ENCODE data around the gene C17orf114.
A peak's percentile ranks its signal among the peaks of the same experiment; 100 is the strongest.

The C17orf114 gene

DNA sequence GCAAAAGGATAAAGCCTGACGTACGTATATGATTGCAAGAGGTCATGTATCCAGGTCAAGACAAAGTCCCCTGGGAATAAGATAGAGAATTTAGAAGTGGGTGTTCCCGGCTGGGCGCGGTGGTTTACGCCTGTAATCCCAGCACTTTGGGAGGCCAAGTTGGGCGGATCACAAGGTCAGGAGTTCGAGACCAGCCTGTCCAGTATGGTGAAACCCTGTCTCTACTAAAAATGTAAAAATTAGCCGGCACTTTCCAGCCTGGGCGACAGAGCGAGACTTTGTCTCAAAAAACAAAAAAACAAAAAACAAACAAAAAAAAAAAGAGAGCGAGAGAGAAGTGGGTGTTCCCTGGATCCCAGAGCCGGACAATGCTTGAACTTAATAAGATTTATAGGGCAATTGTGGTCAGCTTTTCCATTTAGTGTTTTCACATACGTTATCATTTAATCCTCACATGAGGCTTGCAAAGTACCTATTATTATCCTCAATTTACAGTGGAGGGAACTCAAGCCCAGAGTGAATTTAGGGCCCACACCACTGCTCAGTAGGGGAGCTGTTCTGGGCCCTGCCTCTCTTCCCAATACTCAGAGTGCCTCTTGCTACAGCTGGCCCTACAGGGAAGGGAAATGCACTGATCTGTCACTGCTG, 13.8 kb downstream of the C17orf114 start:
- peaks cover 0 to 27% (median 0%) of the 10 kb centered on the region in 3 donors for H3K27me3 ChIP-seq
- TF ChIP-seq CTCF (IDR thresholded peaks at IDR 0.05) (no peak), POLR2AphosphoS5 (IDR thresholded peaks at IDR 0.05) (no peak), EP300 (IDR thresholded peaks at IDR 0.05) (no peak), POLR2A (IDR thresholded peaks at IDR 0.05) (no peak)
- WGBS, 2 donors = 57 to 75% methylated on average over 14 of the region's 14 CpGs
- intact Hi-C loops (cut with DNase I) = loop anchor here (5.0 kb wide), 1 partner anchor 199 kb away; the partner anchor contains the start of gene CAMTA2
- H3K36me3 ChIP-seq = no peaks in the 10 kb centered on the region
- peaks cover 0 to 50% (median 45%) of the 10 kb centered on the region in 4 donors for H3K4me1 ChIP-seq
- H3K4me3 ChIP-seq = peak overlapping the region in 1 of 4 donors; percentile 76
- DNase-seq = no peak
- H3K27ac ChIP-seq = peak overlapping the region in 2 of 4 donors; percentile 96 to 99
- H3K9me3 ChIP-seq = no peaks in the 10 kb centered on the region

DNA sequence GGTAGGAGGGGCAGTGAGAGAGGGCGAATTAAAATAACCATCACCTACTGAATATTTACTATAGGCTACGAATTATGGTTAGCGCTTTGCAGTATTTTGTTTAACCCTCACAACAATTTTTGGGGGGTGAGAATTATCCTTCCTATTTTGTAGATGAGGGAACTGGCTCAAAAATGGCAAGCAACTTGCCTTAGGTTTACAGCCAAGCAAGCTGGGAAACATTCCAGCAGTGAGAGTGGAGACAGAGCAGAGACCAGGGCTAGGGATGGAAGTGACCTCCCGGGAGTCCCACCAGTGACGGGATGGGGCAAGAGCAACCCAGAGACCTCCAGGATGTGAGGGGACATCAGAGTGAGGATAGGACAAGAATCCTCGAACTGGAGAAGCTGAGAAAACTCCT, 15.6 kb downstream of the C17orf114 start:
- intact Hi-C loops (cut with DNase I) = loop anchor here (2.0 to 5.0 kb wide), 3 partner anchors 48 to 201 kb away; partner anchors contain the start of genes ARRB2, CAMTA2, CXCL16 and ZMYND15
- TF ChIP-seq CTCF (IDR thresholded peaks at IDR 0.05) (no peak), POLR2A (IDR thresholded peaks at IDR 0.05) (no peak), EP300 (IDR thresholded peaks at IDR 0.05) (no peak), POLR2AphosphoS5 (IDR thresholded peaks at IDR 0.05) (no peak)
- Histone ChIP-seq H3K4me3 (peak overlapping the region in 3 of 4 donors; percentile 26 to 44 (median 41)), H3K4me1 (peaks cover 0 to 50% (median 45%) of the 10 kb centered on the region in 4 donors), H3K36me3 (no peaks in the 10 kb centered on the region), H3K27ac (peak overlapping the region in 1 of 4 donors; percentile 27), H3K27me3 (peaks cover 7 to 45% (median 17%) of the 10 kb centered on the region in 3 donors), H3K9me3 (no peaks in the 10 kb centered on the region)
- WGBS, 2 donors = 17 to 22% methylated on average over 6 of the region's 6 CpGs
- DNase-seq = no peak

DNA sequence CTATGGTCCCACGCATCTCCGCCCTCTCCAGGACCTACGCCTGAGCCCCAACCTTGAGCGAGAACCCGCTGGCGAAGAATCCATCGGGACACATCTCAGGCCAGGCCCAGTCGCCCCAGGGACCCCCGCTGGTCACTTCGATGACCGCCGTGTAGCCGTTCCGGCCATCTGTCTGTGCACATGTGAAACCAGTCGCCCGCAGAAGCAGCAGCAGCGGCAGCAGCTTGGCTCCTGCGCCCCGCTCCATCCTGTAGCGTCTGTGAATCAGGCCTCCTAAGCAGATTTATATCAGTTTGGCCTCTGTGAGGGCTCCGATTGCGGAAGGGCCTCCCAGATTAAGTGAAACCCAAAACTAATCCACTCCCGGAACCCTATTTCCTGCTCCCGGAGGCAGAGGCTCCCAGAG, 16.0 kb downstream of the C17orf114 start, which contains the start of gene VMO1:
Gene VMO1, minus strand, starts transcription at position 259 of the 406 bp plus-strand sequence. Its CDS starts 12 bp downstream, at position 247.
- WGBS, 2 donors = 10 to 24% methylated on average over 24 of the region's 24 CpGs

More for the DNA sequence above, 16.0 kb downstream of the C17orf114 start, which contains the start of gene VMO1:
- H3K36me3 ChIP-seq = no peaks in the 10 kb centered on the region
- H3K9me3 ChIP-seq = no peaks in the 10 kb centered on the region
- intact Hi-C loops (cut with DNase I) = loop anchor here (2.0 to 5.0 kb wide), 3 partner anchors 47 to 201 kb away; partner anchors contain the start of genes ARRB2, CAMTA2, CXCL16 and ZMYND15
- DNase-seq = peak; percentile 74
- peaks cover 9 to 49% (median 18%) of the 10 kb centered on the region in 3 donors for H3K27me3 ChIP-seq
- H3K4me3 ChIP-seq = peak within 1 kb of the TSS; percentile 0 to 44 (median 34)
- peak in 1 of 4 donors; percentile 20 for TF ChIP-seq POLR2AphosphoS5 (IDR thresholded peaks at IDR 0.05)
- TF ChIP-seq POLR2A (IDR thresholded peaks at IDR 0.05) = no peak
- no peak for TF ChIP-seq EP300 (IDR thresholded peaks at IDR 0.05)
- no peak for TF ChIP-seq CTCF (IDR thresholded peaks at IDR 0.05)
- H3K27ac ChIP-seq = peak within 1 kb of the TSS in 3 of 4 donors; percentile 21 to 54 (median 27)
- peaks cover 0 to 50% (median 45%) of the 10 kb centered on the region in 4 donors for H3K4me1 ChIP-seq

All from sigmoid colon (tissue), 6 donors.